SK-N-SH treated with all-trans-retinoic acid at 6 μM for 48 hours (cell line): ENCODE measurements around the gene SH3TC1.

Experiments used
- ARNTL ChIP-seq: fragments of 450-650 bp; formaldehyde crosslinking; IDR thresholded peaks from 2 replicates; pipeline ENCODE4 v1.5.0; 2020; ENCODE audit warnings: low read depth, mild to moderate bottlenecking, moderate library complexity, borderline replicate concordance
- ISL1 ChIP-seq: fragments of 250-450 bp; sonication (Bioruptor Pico); IDR thresholded peaks from 2 replicates; pipeline ENCODE4 v2.1.2; 2022; ENCODE audit warnings: mild to moderate bottlenecking, moderate library complexity
- OSR1 ChIP-seq: fragments of 250-450 bp; sonication (Bioruptor Pico); IDR thresholded peaks from 2 replicates; pipeline ENCODE4 v1.8.0; 2022; ENCODE audit warnings: moderate library complexity, mild to moderate bottlenecking, inconsistent platforms
- PPARA ChIP-seq: fragments of 250-450 bp; sonication (Bioruptor Pico); IDR thresholded peaks from 2 replicates; pipeline ENCODE4 v1.5.0; 2020; ENCODE audit warnings: mild to moderate bottlenecking, borderline replicate concordance
- RARB ChIP-seq: fragments of 250-450 bp; sonication (Bioruptor Pico); IDR thresholded peaks from 2 replicates; pipeline ENCODE4 v1.8.0; 2021; ENCODE audit warnings: mild to moderate bottlenecking, moderate library complexity
- ZC3H10 ChIP-seq: fragments of 250-450 bp; sonication (Bioruptor Pico); IDR thresholded peaks from 2 replicates; pipeline ENCODE4 v1.5.1; 2021; ENCODE audit warnings: mild to moderate bottlenecking, moderate library complexity
- ZFP30 ChIP-seq: fragments of 450-650 bp; formaldehyde crosslinking; IDR thresholded peaks from 2 replicates; pipeline ENCODE4 v1.5.0; 2022; ENCODE audit warnings: mild to moderate bottlenecking, moderate library complexity
- TF ChIP-seq, protein P1 (sequence below): fragments of 250-450 bp; sonication (Bioruptor Pico); IDR thresholded peaks from 2 replicates; pipeline ENCODE4 v1.5.1; 2021; ENCODE audit warnings: mild to moderate bottlenecking, moderate library complexity
- TF ChIP-seq, protein P2 (sequence below): fragments of 250-450 bp; sonication (Bioruptor Pico); IDR thresholded peaks from 2 replicates; pipeline ENCODE4 v1.8.0; 2021; ENCODE audit warnings: low read depth, mild to moderate bottlenecking, moderate library complexity, borderline replicate concordance

DNA sequence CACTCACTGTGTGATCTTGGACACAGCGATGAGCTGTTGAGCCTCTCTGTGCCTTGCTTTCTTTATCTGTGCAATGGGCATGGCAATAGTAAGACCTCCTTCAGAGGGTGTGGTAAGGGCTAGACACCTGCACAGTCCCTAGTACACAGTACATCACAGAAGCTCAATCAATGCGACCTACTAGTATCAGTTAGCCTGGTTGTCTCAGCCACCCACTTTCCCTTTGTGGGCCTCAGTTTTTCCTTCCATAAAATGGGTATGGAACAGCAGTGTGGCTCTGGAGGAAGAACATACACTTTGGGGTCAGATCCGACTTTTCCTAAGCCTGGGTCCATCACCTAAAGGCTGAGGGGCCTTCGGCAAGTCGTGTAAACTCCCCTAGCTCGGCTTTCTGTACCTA lies 67.0 kb downstream of the SH3TC1 start:
- TF ChIP-seq PPARA (CRISPR knock-in tag) (no peak), ARNTL (CRISPR knock-in tag) (no peak), ZC3H10 (CRISPR knock-in tag) (no peak), ZFP30 (CRISPR knock-in tag) (no peak), ISL1 (CRISPR knock-in tag) (no peak), RARB (CRISPR knock-in tag) (no peak), OSR1 (CRISPR knock-in tag) (no peak)
- TF ChIP-seq, protein P1, sequence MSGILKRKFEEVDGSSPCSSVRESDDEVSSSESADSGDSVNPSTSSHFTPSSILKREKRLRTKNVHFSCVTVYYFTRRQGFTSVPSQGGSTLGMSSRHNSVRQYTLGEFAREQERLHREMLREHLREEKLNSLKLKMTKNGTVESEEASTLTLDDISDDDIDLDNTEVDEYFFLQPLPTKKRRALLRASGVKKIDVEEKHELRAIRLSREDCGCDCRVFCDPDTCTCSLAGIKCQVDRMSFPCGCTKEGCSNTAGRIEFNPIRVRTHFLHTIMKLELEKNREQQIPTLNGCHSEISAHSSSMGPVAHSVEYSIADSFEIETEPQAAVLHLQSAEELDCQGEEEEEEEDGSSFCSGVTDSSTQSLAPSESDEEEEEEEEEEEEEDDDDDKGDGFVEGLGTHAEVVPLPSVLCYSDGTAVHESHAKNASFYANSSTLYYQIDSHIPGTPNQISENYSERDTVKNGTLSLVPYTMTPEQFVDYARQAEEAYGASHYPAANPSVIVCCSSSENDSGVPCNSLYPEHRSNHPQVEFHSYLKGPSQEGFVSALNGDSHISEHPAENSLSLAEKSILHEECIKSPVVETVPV (CRISPR knock-in tag) = no peak
- TF ChIP-seq, protein P2, sequence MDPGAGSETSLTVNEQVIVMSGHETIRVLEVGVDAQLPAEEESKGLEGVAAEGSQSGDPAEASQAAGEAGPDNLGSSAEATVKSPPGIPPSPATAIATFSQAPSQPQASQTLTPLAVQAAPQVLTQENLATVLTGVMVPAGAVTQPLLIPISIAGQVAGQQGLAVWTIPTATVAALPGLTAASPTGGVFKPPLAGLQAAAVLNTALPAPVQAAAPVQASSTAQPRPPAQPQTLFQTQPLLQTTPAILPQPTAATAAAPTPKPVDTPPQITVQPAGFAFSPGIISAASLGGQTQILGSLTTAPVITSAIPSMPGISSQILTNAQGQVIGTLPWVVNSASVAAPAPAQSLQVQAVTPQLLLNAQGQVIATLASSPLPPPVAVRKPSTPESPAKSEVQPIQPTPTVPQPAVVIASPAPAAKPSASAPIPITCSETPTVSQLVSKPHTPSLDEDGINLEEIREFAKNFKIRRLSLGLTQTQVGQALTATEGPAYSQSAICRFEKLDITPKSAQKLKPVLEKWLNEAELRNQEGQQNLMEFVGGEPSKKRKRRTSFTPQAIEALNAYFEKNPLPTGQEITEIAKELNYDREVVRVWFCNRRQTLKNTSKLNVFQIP = no peak
